ENCODE results near the gene SPP2. TPM values are rescaled to one million over a fixed set of nuclear protein-coding genes. Genes with fewer than 3 reads are reported as not detected.

Gene SPP2
- total and polyA plus RNA-seq, 2 of the 8 experiments (the other 6 are each of a cell fraction or from before 2014, with no cell fraction given), result not detected

DNA sequence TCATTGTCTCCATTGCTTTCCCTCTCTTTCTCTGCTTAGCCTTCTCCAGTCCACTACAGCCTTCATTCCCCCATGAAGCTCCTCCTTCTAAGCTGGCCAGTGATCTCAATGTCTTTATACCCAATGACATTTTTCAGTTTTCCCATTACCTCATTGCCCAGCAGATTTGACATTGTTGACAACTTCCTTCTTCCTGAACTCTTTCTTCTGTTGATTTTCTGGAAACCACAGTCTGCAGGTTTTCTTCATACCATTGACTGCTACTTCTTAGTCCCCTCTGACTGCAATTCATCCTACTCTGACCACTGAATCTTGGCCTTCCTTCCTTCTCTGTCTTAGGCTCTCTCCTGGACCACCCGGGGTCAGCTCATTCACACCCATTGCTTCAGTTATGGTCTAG, 22.9 kb upstream of the SPP2 start:
- H2AK5ac ChIP-seq (ENCODE audit: low read depth, low read length), result no peak overlapping the region
- FAIRE-seq, result no peak
- H3K4me1 ChIP-seq (replicated peaks in 1 of 4; ENCODE audit: control insufficient read depth in 3 of 4, insufficient read depth in 4 of 4, low read length in 3 of 4), result no peaks in the 10 kb centered on the region
- no peak overlapping the region for H4K5ac ChIP-seq (ENCODE audit: insufficient read length, low read depth, low read length)
- no peak overlapping the region for H3K27ac ChIP-seq (ENCODE audit: low read depth, low read length)
- 100% methylated on average over 1 of the region's 1 CpG; no CpG with 5 or more reads in 1 of the 2 experiments for WGBS, 2 experiments (ENCODE audit: extremely low coverage in 1 of 2, insufficient coverage in 1 of 2, insufficient read length in 1 of 2, insufficient replicate concordance in 2 of 2, low coverage in 1 of 2, low lambda C conversion rate in 2 of 2, missing lambda C conversion rate in 1 of 2)
- H3K56ac ChIP-seq (replicated peaks; ENCODE audit: insufficient read length, low read depth, low read length), result no peak overlapping the region
- no peak overlapping the region for H3K4ac ChIP-seq (replicated peaks; ENCODE audit: insufficient read length, low read depth, low read length)
- no peak overlapping the region for H2AFZ ChIP-seq (ENCODE audit: low read length)
- H3K23me2 ChIP-seq (ENCODE audit: low read depth, low read length), result no peaks in the 10 kb centered on the region
- no peak overlapping the region for H3K4me2 ChIP-seq (ENCODE audit: insufficient read depth in 1 of 2, low read depth in 2 of 2, low read length in 2 of 2)
- ChIA-PET CTCF (ENCODE audit: partially characterized antibody) (no interaction called here), POLR2A (ENCODE audit: partially characterized antibody) (no interaction called here)
- peaks cover 4 to 15% of the 10 kb centered on the region in 2 experiments; a peak in 2 of 4 replicates for H3K9me3 ChIP-seq (ENCODE audit: insufficient read depth in 2 of 2, low read depth in 1 of 2, low read length in 1 of 2)
- no peak overlapping the region for H3K4me3 ChIP-seq (ENCODE audit: extremely low read depth in 1 of 4, insufficient read depth in 2 of 4, low read depth in 3 of 4, low read length in 4 of 4)
- no peak overlapping the region for H2BK12ac ChIP-seq (ENCODE audit: low read depth, low read length)
- H2BK120ac ChIP-seq (replicated peaks; ENCODE audit: low read depth, low read length), result no peak overlapping the region
- no peak for DNase-seq (ENCODE audit: low read depth in 1 of 2, low spot score in 2 of 2)
- H2BK5ac ChIP-seq (ENCODE audit: low read depth, low read length), result no peak overlapping the region
- no peak overlapping the region for H2BK20ac ChIP-seq (ENCODE audit: low read length)
- H3K27me3 ChIP-seq (replicated peaks in 1 of 4; ENCODE audit: control insufficient read depth in 3 of 4, extremely low read depth in 1 of 4, insufficient read depth in 3 of 4, low read length in 3 of 4), result no peaks in the 10 kb centered on the region
- H2BK15ac ChIP-seq (ENCODE audit: low read length), result no peak overlapping the region
- H3K9ac ChIP-seq (replicated peaks in 1 of 4; ENCODE audit: extremely low read depth in 1 of 4, low read depth in 3 of 4, low read length in 3 of 4), result no peak overlapping the region
- H3K14ac ChIP-seq (ENCODE audit: insufficient read length), result no peak overlapping the region
- H3K36me3 ChIP-seq (ENCODE audit: control insufficient read depth in 2 of 4, insufficient read depth in 4 of 4, low read length in 3 of 4), result no peaks in the 10 kb centered on the region
- H3K18ac ChIP-seq (ENCODE audit: extremely low read depth, low read length), result no peak overlapping the region
- TF ChIP-seq RFX5 (IDR thresholded peaks at IDR 0.05; ENCODE audit: borderline replicate concordance, low read depth, low read length) (no peak), CEBPB (IDR thresholded peaks at IDR 0.05; ENCODE audit: low read depth, low read length) (no peak), SUZ12 (IDR thresholded peaks at IDR 0.05; ENCODE audit: low read length) (no peak), BRCA1 (IDR thresholded peaks at IDR 0.05; ENCODE audit: low read depth, low read length) (no peak), HDAC2 (IDR thresholded peaks at IDR 0.05; ENCODE audit: borderline replicate concordance in 1 of 2, low read depth in 2 of 2, low read length in 2 of 2) (no peak), FOSL1 (IDR thresholded peaks at IDR 0.05; ENCODE audit: insufficient read depth, low read depth, low read length) (no peak), EGR1 (IDR thresholded peaks at IDR 0.05; ENCODE audit: borderline replicate concordance, low read depth, low read length) (no peak), CREB1 (IDR thresholded peaks at IDR 0.05) (no peak), EZH2 (IDR thresholded peaks at IDR 0.05; ENCODE audit: low read depth, low read length, severe bottlenecking) (no peak), POLR2AphosphoS5 (IDR thresholded peaks at IDR 0.05; ENCODE audit: low read depth, low read length) (no peak)
- TF ChIP-seq, protein P1, sequence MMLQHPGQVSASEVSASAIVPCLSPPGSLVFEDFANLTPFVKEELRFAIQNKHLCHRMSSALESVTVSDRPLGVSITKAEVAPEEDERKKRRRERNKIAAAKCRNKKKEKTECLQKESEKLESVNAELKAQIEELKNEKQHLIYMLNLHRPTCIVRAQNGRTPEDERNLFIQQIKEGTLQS (IDR thresholded peaks at IDR 0.05; ENCODE audit: insufficient read depth, low read depth, low read length), result no peak
- no peaks in the 10 kb centered on the region for H4K20me1 ChIP-seq (replicated peaks in 1 of 2; ENCODE audit: control insufficient read depth in 1 of 2, insufficient read depth in 2 of 2, low read length in 2 of 2)
- H3K79me2 ChIP-seq (ENCODE audit: control insufficient read depth in 1 of 2, insufficient read depth in 2 of 2, low read length in 2 of 2), result no peaks in the 10 kb centered on the region
- H4K8ac ChIP-seq (ENCODE audit: extremely low read depth, insufficient read depth, low read length), result no peak overlapping the region
- no peaks in the 10 kb centered on the region for H3K79me1 ChIP-seq (ENCODE audit: low read depth, low read length)
- no peak overlapping the region for H3K23ac ChIP-seq (ENCODE audit: insufficient read length)
- no peak overlapping the region for H4K91ac ChIP-seq (replicated peaks; ENCODE audit: insufficient read length, low read length)

Measured in H1 (cell line).